Spleen (tissue), 7 donors: ENCODE measurements around the gene DNHD1.

ENCODE experiments used
- CTCF ChIP-seq, 11 experiments: fragments of 200-600 bp in 7 of 11; fragments of 450-650 bp in 4 of 11; sonication (generic) in 4 of 11; IDR thresholded peaks in 8 of 11; conservative IDR thresholded peaks in 3 of 11; 1 replicate in 7 of 11; 2 replicates in 4 of 11; pipeline versions ENCODE4 v1.4.0 to v1.8.0; 2016 to 2021; ENCODE audit warnings: antibody characterized with exemption in 11 of 11, inconsistent platforms in 4 of 11, mild to moderate bottlenecking in 1 of 11
- POLR2A ChIP-seq, 3 donors: fragments of 450-650 bp; IDR thresholded peaks; one replicate each; pipeline ENCODE4 v1.5.1; 2017; ENCODE audit warnings: antibody characterized with exemption in 3 of 3, mild to moderate bottlenecking in 1 of 3
- donor health status: DM: no; HTN: no; CAD: no; lungs with moderate emphysema.
- donor health status: DM: no; HTN: no; CAD: no.
- donor health status: DM: no; HTN: no; CAD: no.

- TF ChIP-seq POLR2A (IDR thresholded peaks at IDR 0.05), result no peak
- no peak for TF ChIP-seq CTCF (IDR thresholded peaks at IDR 0.05 in 8 of 11, conservative IDR thresholded peaks at IDR 0.05 in 3 of 11)
Observed at GRCh38 chr11:6554828-6555706, 58.0 kb downstream of the DNHD1 start.
